PFSK-1 (cell line): ENCODE results near the gene BTBD9.

Experiments used
- FOXP2 ChIP-seq: optimal IDR thresholded peaks from 2 replicates; pipeline ENCODE3; 2011; ENCODE audit warnings: borderline replicate concordance, control low read depth, inconsistent platforms; ENCODE audit not compliant: insufficient read depth; ENCODE audit errors: extremely low read length, extremely low read depth
- POLR2AphosphoS5 ChIP-seq: IDR thresholded peaks from 2 replicates; pipeline ENCODE4 v1.6.1; 2012; ENCODE audit warnings: low read depth, mild to moderate bottlenecking, control low read depth, low read length, moderate library complexity
- SIN3A ChIP-seq: IDR thresholded peaks from 2 replicates; pipeline ENCODE4 v1.6.1; 2012; ENCODE audit warnings: mild to moderate bottlenecking, low read length, moderate library complexity, borderline replicate concordance; ENCODE audit not compliant: insufficient read depth
- TAF1 ChIP-seq: IDR thresholded peaks from 2 replicates; pipeline ENCODE4 v1.6.1; 2012; ENCODE audit warnings: low read length, control low read depth, borderline replicate concordance; ENCODE audit not compliant: insufficient read depth
- TF ChIP-seq, protein P1 (sequence below), 2 experiments: IDR thresholded peaks; 2 replicates each; pipeline versions ENCODE4 v1.6.1 to v1.8.0; 2011 to 2012; ENCODE audit warnings: low read depth in 2 of 2, low read length in 2 of 2, control low read depth in 1 of 2, inconsistent platforms in 1 of 2, mild to moderate bottlenecking in 1 of 2, moderate library complexity in 1 of 2; ENCODE audit not compliant: insufficient read depth in 1 of 2

BTBD9 gene

DNA sequence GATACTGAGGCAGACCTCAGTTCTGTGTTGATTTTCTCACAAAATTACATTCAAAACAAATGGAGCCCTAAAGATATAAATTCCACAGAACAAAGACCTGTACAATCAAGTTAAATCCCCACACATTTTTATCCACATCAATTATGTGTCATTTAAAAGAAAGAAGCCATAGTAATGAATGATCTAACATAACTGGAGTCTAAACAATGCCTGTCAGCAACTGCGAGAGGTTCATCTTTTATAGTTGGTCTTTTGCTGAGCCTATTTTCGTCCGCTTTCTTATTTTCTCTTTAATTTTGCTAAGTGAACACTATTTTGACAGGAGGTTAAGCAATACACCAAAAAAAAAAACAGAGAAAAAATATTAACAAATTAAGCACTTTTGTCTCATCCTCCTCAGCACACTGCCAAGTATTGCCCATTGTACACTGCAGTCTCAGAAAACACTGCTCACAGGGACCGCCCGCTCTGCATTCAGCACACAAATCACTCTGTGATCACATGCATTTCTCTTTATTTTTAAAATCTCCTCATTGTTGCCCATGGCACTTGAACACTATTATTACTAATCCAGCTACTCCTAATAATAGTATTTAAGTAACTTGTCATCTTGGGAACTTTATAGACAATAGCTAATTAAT, 140.8 kb downstream of the BTBD9 start:
- TF ChIP-seq SIN3A (no peak), TAF1 (no peak), FOXP2 (no peak), POLR2AphosphoS5 (no peak)
- TF ChIP-seq, protein P1, sequence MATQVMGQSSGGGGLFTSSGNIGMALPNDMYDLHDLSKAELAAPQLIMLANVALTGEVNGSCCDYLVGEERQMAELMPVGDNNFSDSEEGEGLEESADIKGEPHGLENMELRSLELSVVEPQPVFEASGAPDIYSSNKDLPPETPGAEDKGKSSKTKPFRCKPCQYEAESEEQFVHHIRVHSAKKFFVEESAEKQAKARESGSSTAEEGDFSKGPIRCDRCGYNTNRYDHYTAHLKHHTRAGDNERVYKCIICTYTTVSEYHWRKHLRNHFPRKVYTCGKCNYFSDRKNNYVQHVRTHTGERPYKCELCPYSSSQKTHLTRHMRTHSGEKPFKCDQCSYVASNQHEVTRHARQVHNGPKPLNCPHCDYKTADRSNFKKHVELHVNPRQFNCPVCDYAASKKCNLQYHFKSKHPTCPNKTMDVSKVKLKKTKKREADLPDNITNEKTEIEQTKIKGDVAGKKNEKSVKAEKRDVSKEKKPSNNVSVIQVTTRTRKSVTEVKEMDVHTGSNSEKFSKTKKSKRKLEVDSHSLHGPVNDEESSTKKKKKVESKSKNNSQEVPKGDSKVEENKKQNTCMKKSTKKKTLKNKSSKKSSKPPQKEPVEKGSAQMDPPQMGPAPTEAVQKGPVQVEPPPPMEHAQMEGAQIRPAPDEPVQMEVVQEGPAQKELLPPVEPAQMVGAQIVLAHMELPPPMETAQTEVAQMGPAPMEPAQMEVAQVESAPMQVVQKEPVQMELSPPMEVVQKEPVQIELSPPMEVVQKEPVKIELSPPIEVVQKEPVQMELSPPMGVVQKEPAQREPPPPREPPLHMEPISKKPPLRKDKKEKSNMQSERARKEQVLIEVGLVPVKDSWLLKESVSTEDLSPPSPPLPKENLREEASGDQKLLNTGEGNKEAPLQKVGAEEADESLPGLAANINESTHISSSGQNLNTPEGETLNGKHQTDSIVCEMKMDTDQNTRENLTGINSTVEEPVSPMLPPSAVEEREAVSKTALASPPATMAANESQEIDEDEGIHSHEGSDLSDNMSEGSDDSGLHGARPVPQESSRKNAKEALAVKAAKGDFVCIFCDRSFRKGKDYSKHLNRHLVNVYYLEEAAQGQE (IDR thresholded peaks at IDR 0.05; ENCODE audit: insufficient read depth in 1 of 2, low read depth in 2 of 2, low read length in 2 of 2): no peak

DNA sequence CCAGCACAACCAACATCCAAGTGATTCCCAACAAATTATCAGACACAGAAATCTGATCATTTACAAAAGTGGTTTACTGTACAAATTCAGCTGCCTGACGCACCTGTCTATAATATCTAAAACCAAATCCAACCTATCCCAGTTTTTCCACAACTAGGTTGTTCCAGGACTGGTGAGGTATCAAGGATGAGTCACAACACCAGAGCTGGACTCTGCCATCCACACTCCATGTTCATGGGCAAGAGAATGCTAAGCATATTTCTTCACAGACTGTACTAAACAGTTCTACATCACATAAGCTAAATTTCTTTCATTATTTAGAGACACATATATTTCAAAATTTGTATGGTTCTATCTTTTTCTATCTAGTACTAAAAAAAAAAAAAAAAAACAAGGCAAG, 141.6 kb downstream of the BTBD9 start:
- TF ChIP-seq TAF1: no peak
- TF ChIP-seq, protein P1 (IDR thresholded peaks at IDR 0.05; ENCODE audit: insufficient read depth in 1 of 2, low read depth in 2 of 2, low read length in 2 of 2): no peak

DNA sequence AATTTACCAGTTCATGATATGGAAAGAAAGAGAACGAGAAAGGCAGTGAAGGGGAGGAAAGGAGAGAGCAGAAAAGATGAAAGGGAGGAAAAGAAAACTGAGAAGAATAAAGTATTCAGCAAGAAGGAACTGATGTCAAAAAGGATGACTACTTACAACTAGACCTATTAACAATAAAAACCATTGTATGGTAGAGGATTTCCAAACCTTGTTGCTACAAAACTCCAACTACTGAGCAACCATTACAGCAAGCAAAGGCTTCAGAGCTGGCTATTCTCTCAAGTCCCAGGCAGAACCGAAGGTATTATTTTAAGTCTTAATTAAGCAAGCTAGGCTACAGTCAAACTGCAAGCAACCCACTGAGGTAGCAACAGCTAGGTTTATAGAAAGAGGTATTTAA, 142.2 kb downstream of the BTBD9 start:
- no peak for TF ChIP-seq TAF1
- TF ChIP-seq SIN3A: no peak
- no peak for TF ChIP-seq FOXP2
- TF ChIP-seq POLR2AphosphoS5: no peak
- TF ChIP-seq, protein P1 (IDR thresholded peaks at IDR 0.05; ENCODE audit: insufficient read depth in 1 of 2, low read depth in 2 of 2, low read length in 2 of 2): no peak

DNA sequence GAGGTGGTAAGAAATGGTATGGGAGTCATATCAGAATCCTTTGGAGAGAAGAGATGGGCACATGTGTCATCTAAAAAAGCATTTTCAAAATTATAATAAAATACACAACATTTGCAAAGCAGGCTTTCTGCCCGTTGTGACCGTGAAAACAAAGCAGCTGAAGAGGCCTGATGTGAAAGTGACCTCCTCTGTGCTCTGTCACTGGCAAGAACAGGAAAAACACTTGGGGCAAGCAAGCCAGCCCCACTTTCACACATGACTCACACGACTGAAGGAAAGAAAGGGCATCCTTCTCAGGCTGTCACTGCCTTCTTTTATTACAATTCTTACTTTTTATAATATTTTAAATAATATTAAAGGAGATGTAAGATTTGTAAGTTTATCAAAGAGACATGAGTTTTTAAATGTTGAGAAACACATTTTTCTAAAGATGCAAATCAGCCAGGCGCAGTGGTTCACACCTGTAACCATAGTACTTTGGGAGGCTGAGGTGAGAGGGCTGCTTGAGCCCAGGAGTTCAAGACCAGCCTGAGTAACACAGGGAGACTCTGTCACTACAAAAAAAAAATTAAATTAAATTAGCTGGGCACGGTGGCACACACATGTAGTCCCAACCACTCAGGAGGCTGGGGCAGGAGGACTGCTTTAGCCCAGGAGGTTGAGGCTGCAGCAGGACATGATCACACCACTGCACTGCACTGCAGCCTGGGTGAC, 143.7 kb downstream of the BTBD9 start:
- TF ChIP-seq, protein P1 (IDR thresholded peaks at IDR 0.05; ENCODE audit: insufficient read depth in 1 of 2, low read depth in 2 of 2, low read length in 2 of 2): no peak
- no peak for TF ChIP-seq POLR2AphosphoS5
- no peak for TF ChIP-seq SIN3A
- no peak for TF ChIP-seq FOXP2
- no peak for TF ChIP-seq TAF1

DNA sequence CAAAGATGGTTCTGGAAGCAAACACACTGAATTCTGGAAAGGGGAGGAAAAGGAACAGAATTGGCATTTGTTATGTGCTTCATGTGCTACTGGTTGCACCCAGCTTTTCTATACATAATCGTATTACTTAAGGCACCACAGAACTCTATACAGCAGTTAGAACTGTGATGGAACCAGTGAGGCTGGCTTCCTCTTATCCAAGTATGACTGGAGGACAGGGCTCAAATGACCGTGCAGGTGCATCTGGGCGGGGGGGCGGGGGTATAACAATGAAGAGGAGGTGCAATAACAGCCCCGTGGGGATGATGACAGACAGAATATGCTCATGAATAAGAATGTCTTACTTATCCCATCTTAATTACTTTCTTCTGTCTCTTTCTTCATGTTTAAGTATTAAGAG, 144.2 kb downstream of the BTBD9 start:
- no peak for TF ChIP-seq TAF1
- no peak for TF ChIP-seq SIN3A
- no peak for TF ChIP-seq POLR2AphosphoS5
- no peak for TF ChIP-seq FOXP2
- TF ChIP-seq, protein P1 (IDR thresholded peaks at IDR 0.05; ENCODE audit: insufficient read depth in 1 of 2, low read depth in 2 of 2, low read length in 2 of 2): no peak
